ENCODE results near the gene ZNF385B.

DNA sequence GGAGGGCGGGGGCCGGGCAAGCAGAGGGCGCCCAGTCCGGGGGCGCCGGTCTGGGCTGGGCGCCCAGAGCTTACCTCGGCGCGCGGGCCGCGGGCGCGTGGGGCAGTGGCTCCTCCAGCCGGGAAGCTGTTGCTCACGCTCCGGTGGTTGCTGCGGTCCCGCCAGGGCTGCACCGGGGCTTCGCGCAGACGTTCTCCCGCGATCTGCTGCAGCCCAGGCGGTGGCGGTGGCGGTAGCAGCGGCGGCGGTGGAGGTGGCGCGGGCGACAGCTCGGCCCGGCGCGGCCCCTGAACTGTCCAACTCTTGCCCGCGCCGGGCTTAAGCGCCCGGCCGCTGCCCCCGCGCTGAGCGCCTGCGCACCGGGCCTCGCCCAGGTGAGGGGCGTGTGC is 391 bp downstream of the ZNF385B start:
- TF ChIP-seq, protein P1, sequence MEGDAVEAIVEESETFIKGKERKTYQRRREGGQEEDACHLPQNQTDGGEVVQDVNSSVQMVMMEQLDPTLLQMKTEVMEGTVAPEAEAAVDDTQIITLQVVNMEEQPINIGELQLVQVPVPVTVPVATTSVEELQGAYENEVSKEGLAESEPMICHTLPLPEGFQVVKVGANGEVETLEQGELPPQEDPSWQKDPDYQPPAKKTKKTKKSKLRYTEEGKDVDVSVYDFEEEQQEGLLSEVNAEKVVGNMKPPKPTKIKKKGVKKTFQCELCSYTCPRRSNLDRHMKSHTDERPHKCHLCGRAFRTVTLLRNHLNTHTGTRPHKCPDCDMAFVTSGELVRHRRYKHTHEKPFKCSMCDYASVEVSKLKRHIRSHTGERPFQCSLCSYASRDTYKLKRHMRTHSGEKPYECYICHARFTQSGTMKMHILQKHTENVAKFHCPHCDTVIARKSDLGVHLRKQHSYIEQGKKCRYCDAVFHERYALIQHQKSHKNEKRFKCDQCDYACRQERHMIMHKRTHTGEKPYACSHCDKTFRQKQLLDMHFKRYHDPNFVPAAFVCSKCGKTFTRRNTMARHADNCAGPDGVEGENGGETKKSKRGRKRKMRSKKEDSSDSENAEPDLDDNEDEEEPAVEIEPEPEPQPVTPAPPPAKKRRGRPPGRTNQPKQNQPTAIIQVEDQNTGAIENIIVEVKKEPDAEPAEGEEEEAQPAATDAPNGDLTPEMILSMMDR (IDR thresholded peaks at IDR 0.05; ENCODE audit: low read depth, low read length): no peak
- TF ChIP-seq POLR2A (IDR thresholded peaks at IDR 0.05; ENCODE audit: extremely low read depth, insufficient read length): no peak

All from NB4 (cell line).